ENCODE results near the gene KLHL26. TPM values are rescaled to one million over a fixed set of nuclear protein-coding genes. Genes with fewer than 3 reads are reported as not detected.

KLHL26 gene
- total RNA-seq, 1 experiment from 2014 or later = 10.7 TPM

DNA sequence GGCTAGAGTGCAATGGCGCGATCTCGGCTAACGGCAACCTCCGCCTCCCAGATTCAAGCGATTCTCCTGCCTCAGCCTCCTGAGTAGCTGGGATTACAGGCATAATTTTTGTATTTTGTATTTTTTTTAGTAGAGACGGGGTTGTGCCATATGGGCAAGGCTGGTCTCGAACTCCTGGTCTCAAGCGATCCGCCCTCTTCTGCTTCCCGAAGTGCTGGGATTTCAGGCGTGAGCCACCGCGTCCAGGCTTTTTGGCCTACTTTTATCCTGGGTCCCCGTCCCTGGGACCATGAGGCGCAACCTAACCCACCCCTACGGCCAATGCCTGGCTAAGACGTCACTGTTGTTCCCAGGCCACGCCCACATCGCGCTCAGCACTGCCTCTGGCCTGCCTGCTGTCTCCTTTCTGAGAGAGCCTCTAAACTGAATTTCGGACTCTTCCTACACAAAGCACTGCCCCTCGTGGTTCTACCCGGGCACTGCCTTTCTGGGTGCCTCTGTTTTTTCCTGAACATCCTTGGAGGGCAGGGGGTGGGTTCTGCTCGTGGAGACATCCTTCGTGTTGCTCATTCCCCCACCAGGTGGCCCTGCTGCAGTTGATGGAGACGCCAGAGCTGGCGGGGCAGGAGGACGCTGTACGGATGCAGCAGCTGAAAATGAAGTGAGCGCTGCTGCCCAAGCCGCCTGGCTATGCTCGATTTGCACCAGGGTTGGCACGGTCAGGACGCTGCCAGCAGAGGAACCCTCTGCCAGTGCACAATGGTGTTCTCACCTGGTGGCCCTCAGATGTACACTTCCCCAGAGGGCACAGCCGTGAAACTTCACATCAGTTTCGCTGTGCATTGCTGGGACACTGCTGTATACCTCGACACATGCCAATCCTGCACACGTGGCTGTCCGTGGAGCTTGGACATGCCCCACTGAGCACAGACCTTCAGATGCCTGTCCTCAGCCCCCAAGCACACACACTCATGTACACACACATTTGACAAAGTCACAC, 46.3 kb upstream of the KLHL26 start:
- TF ChIP-seq CTCF (conservative IDR thresholded peaks at IDR 0.05) = peak; percentile 77
- no peak overlapping the region for H3K9ac ChIP-seq (ENCODE audit: extremely low read depth, insufficient read length, low read length)
- no peak overlapping the region for H2BK12ac ChIP-seq (ENCODE audit: insufficient read length, low read depth, low read length)
- no peaks in the 10 kb centered on the region for H3K27me3 ChIP-seq (ENCODE audit: insufficient read depth, low read length)
- H3K4me3 Mint-ChIP-seq = peak overlapping the region; percentile 77 to 91
- H2AK5ac ChIP-seq (ENCODE audit: insufficient read length, low read length) = no peak overlapping the region
- no peak overlapping the region for H4K91ac ChIP-seq (ENCODE audit: insufficient read length, low read depth, low read length)
- H3K27ac Mint-ChIP-seq = peak overlapping the region; percentile 94 to 99 (median 98)
- H3T11ph ChIP-seq (ENCODE audit: low read length) = no peak overlapping the region
- no peak overlapping the region; the same call in 1 of the 2 replicates for H3K4ac ChIP-seq (ENCODE audit: low read depth, low read length)
- H2AFZ ChIP-seq (ENCODE audit: low read length) = no peak overlapping the region
- H3K14ac ChIP-seq (ENCODE audit: insufficient read depth, low read length) = 0 out of 2 replicates have a peak overlapping the region, but pooled peaks have one; percentile 16
- no peak overlapping the region for H3K27ac ChIP-seq (ENCODE audit: insufficient read length, low read depth, low read length)
- no CpG with 5 or more reads among the region's 40 CpGs for WGBS (ENCODE audit: extremely low coverage, insufficient read length, low lambda C conversion rate)
- H3K18ac ChIP-seq (ENCODE audit: insufficient read length, low read depth, low read length) = peak overlapping the region; percentile 18
- no peaks in the 10 kb centered on the region for H3K79me1 ChIP-seq (ENCODE audit: insufficient read depth, low read depth, low read length, poor library complexity, severe bottlenecking)
- H4K5ac ChIP-seq (ENCODE audit: insufficient read length, low read depth, low read length) = no peak overlapping the region
- H3K23me2 ChIP-seq (ENCODE audit: insufficient read length, low read depth, low read length, poor library complexity, severe bottlenecking) = peaks cover 28% of the 10 kb centered on the region
- H2BK20ac ChIP-seq (ENCODE audit: low read depth, low read length, poor library complexity, severe bottlenecking) = no peak overlapping the region
- no peak overlapping the region for H2BK15ac ChIP-seq (ENCODE audit: low read depth, low read length)
- peaks cover 8% of the 10 kb centered on the region; the same call in 1 of the 2 replicates for H3K4me1 ChIP-seq (ENCODE audit: insufficient read depth, low read length)
- H3K4me2 ChIP-seq (ENCODE audit: insufficient read depth, insufficient read length, low read length) = peak overlapping the region; percentile 69
- H3K56ac ChIP-seq (ENCODE audit: insufficient read length, low read depth, low read length) = no peak overlapping the region
- H3K23ac ChIP-seq (ENCODE audit: insufficient read length, low read depth, low read length) = no peak overlapping the region
- peaks cover 3 to 16% (median 5%) of the 10 kb centered on the region in 3 experiments; a peak in 6 of 7 replicates for H3K36me3 Mint-ChIP-seq (ENCODE audit: insufficient read depth in 1 of 3, low read depth in 3 of 3)
- H2BK5ac ChIP-seq (ENCODE audit: insufficient read length, low read length) = no peak overlapping the region
- no peaks in the 10 kb centered on the region for H3K79me2 ChIP-seq (ENCODE audit: insufficient read depth, low read length)
- no peaks in the 10 kb centered on the region; a peak in 1 of 5 replicates for H3K9me3 Mint-ChIP-seq
- DNase-seq = peak; percentile 98
- H2BK120ac ChIP-seq (ENCODE audit: low read depth, low read length, poor library complexity, severe bottlenecking) = no peak overlapping the region
- no peaks in the 10 kb centered on the region for H4K20me1 ChIP-seq (ENCODE audit: control insufficient read depth, insufficient read depth, insufficient read length)
- H4K8ac ChIP-seq (replicated peaks; ENCODE audit: insufficient read length, low read depth, low read length) = no peak overlapping the region
- H3K9me3 ChIP-seq (ENCODE audit: control insufficient read depth, low read depth, low read length) = no peaks in the 10 kb centered on the region
- peaks cover 3% of the 10 kb centered on the region for H3K27me3 Mint-ChIP-seq (ENCODE audit: low read depth)
- H3K4me1 Mint-ChIP-seq = peaks cover 38 to 41% of the 10 kb centered on the region in 2 experiments

Data from H9 (cell line).